Measurements from ENCODE around the gene GLI3. TPM values are rescaled to one million over a fixed set of nuclear protein-coding genes. Genes with fewer than 3 reads are reported as not detected.

The GLI3 gene
- total and polyA plus RNA-seq, 8 donors = 0.29 to 7.0 (median 2.3) TPM

DNA sequence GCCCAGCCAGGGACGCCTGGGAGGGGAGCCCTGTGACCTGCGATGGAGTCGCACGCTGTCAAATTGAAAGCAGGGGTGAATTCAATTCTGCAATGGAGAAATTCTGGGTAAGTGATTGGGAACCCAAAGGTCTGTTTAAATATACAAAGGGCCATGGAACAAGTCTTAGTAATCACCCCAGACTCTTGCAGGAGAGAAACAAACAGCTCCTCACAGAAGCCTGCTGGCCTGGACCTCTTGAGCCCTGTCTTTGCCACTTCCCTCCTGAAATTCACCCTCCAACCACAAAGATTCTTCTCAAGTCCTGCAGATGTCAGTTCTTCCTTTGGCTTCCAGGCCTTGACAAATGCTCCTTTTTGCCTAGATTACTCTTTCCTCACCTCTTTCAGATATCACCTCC is 97.3 kb downstream of the GLI3 start:
- Histone ChIP-seq H3K9me3 (no peaks in the 10 kb centered on the region), H3K27me3 (no peaks in the 10 kb centered on the region), H3K36me3 (no peaks in the 10 kb centered on the region), H3K27ac (no peak overlapping the region), H3K4me3 (no peak overlapping the region), H3K4me1 (peaks cover 0 to 6% (median 2%) of the 10 kb centered on the region in 4 donors)
- TF ChIP-seq POLR2A (IDR thresholded peaks at IDR 0.05) = no peak
- TF ChIP-seq, protein P1, sequence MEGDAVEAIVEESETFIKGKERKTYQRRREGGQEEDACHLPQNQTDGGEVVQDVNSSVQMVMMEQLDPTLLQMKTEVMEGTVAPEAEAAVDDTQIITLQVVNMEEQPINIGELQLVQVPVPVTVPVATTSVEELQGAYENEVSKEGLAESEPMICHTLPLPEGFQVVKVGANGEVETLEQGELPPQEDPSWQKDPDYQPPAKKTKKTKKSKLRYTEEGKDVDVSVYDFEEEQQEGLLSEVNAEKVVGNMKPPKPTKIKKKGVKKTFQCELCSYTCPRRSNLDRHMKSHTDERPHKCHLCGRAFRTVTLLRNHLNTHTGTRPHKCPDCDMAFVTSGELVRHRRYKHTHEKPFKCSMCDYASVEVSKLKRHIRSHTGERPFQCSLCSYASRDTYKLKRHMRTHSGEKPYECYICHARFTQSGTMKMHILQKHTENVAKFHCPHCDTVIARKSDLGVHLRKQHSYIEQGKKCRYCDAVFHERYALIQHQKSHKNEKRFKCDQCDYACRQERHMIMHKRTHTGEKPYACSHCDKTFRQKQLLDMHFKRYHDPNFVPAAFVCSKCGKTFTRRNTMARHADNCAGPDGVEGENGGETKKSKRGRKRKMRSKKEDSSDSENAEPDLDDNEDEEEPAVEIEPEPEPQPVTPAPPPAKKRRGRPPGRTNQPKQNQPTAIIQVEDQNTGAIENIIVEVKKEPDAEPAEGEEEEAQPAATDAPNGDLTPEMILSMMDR (IDR thresholded peaks at IDR 0.05) = no peak
- no peak for DNase-seq
- WGBS, 5 donors = 88 to 97% (median 94%) methylated on average over 4 of the region's 4 CpGs
- intact Hi-C loops (cut with DNase I; ENCODE audit: low total_unique reads) = no loop called here

DNA sequence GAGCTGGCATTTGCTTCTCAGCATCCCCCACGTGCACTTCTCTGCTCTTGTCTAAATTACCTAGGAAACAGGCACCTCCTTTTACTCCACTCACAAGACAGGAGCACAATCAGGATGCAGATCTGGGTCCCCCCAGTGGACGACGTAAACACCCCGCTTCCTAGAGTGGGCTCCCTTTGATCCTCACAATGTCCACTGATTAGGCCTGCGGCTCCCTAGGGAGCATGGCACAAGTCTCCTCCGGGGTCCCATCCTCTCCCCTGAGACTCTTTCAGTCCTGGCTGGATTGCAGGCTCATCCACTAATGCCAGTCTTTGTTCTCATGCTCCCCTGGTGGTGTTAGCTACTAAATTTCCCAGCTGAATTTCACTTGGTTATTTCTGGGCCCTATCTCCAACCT is 98.3 kb downstream of the GLI3 start:
- Histone ChIP-seq H3K9me3 (no peaks in the 10 kb centered on the region), H3K27ac (no peak overlapping the region), H3K4me1 (peaks cover 0 to 6% (median 3%) of the 10 kb centered on the region in 4 donors), H3K4me3 (no peak overlapping the region), H3K27me3 (no peaks in the 10 kb centered on the region), H3K36me3 (no peaks in the 10 kb centered on the region)
- no peak for DNase-seq
- intact Hi-C loops (cut with DNase I; ENCODE audit: low total_unique reads) = no loop called here
- 62 to 80% (median 75%) methylated on average over 6 of the region's 6 CpGs for WGBS, 5 donors
- TF ChIP-seq, protein P1 (IDR thresholded peaks at IDR 0.05) = no peak
- no peak for TF ChIP-seq POLR2AphosphoS5 (IDR thresholded peaks at IDR 0.05)
- TF ChIP-seq EP300 (IDR thresholded peaks at IDR 0.05) = no peak
- no peak for TF ChIP-seq POLR2A (IDR thresholded peaks at IDR 0.05)

DNA sequence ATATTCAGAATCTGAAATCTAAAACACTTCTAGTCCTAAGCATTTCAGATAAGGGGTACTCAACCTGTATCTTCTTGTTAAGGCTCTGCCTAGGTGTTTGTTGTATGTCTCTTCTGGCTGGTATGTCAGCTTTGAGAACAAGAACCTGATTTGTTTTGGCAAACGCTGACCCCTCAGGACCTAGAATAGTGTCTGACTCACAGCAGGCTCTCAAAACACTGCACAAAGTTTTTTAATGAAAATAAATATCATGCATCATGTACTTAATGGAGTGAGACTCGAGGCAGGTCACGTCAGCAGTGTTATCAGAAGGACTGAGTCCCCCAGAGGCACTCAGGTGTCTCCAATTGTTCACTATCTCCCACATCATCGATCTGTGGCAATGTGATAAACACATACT is 99.1 kb downstream of the GLI3 start:
- TF ChIP-seq POLR2AphosphoS5 (IDR thresholded peaks at IDR 0.05) = no peak
- TF ChIP-seq POLR2A (IDR thresholded peaks at IDR 0.05) = no peak
- TF ChIP-seq EP300 (IDR thresholded peaks at IDR 0.05) = no peak
- TF ChIP-seq, protein P1 (IDR thresholded peaks at IDR 0.05) = no peak
- Histone ChIP-seq H3K27me3 (no peaks in the 10 kb centered on the region), H3K4me3 (no peak overlapping the region), H3K4me1 (peaks cover 0 to 9% (median 3%) of the 10 kb centered on the region in 4 donors), H3K9me3 (no peaks in the 10 kb centered on the region), H3K36me3 (no peaks in the 10 kb centered on the region), H3K27ac (no peak overlapping the region)
- no peak for DNase-seq
- intact Hi-C loops (cut with DNase I; ENCODE audit: low total_unique reads) = no loop called here
- 61 to 70% (median 68%) methylated on average over 4 of the region's 4 CpGs for whole genome bisulfite sequencing, 5 donors

DNA sequence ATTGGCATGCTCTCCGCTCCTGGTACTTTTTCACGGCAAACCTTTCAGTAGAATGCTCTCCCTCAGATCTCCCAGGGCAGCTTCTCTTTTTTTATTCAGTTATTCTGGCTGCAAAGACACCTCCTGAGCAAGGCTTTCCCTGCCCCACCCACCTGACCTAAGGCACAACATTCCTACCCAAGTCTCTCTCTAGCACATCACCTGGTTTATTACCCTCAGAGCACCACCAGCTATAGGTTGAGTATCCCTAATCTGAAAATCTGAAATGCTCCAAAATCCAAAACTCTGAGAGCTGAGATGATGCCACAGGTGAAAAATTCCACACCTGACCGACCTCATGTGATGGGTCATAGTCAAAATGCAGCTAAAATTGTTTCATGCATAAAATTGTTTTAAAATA is 99.6 kb downstream of the GLI3 start:
- H3K4me3 ChIP-seq = no peak overlapping the region
- DNase-seq = no peak
- no peak overlapping the region for H3K27ac ChIP-seq
- H3K27me3 ChIP-seq = no peaks in the 10 kb centered on the region
- WGBS, 5 donors = 82 to 90% (median 89%) methylated on average over 3 of the region's 3 CpGs
- no peaks in the 10 kb centered on the region for H3K36me3 ChIP-seq
- no peak for TF ChIP-seq POLR2A (IDR thresholded peaks at IDR 0.05)
- TF ChIP-seq, protein P1 (IDR thresholded peaks at IDR 0.05) = no peak
- TF ChIP-seq EP300 (IDR thresholded peaks at IDR 0.05) = no peak
- no peak for TF ChIP-seq POLR2AphosphoS5 (IDR thresholded peaks at IDR 0.05)
- no peaks in the 10 kb centered on the region for H3K9me3 ChIP-seq
- intact Hi-C loops (cut with DNase I; ENCODE audit: low total_unique reads) = no loop called here
- peaks cover 0 to 12% (median 3%) of the 10 kb centered on the region in 4 donors for H3K4me1 ChIP-seq

All from stomach (tissue), 9 donors.